HAP-1 (cell line): ENCODE data around the gene DCPS.

Experiments
- DNase-seq, 2 experiments: peaks; one replicate each; pipeline ENCODE4 v3.0.0-alpha.2; 2016 to 2020; ENCODE audit warnings: low spot score in 2 of 2
- H3K27me3 ChIP-seq: fragments of 250-450 bp; sonication (Bioruptor Pico); 2 replicates; pipeline ENCODE4 v1.5.1; 2020; ENCODE audit warnings: low read depth, mild to moderate bottlenecking, moderate library complexity
- H3K36me3 ChIP-seq: fragments of 250-450 bp; sonication (Bioruptor Pico); replicated peaks from 2 replicates; pipeline ENCODE4 v1.5.1; 2020; ENCODE audit warnings: mild to moderate bottlenecking
- H3K4me1 ChIP-seq: fragments of 250-450 bp; sonication (Bioruptor Pico); 2 replicates; pipeline ENCODE4 v1.5.1; 2020; ENCODE audit warnings: mild to moderate bottlenecking
- H3K4me3 ChIP-seq: fragments of 250-450 bp; sonication (Bioruptor Pico); 2 replicates; pipeline ENCODE4 v1.5.1; 2020; ENCODE audit warnings: mild to moderate bottlenecking, moderate library complexity
- H3K9me3 ChIP-seq: fragments of 250-450 bp; sonication (Bioruptor Pico); 2 replicates; pipeline ENCODE4 v1.5.1; 2020; ENCODE audit warnings: mild to moderate bottlenecking, moderate library complexity
- in situ Hi-C: fragments of 300-500 bp; cut with MboI; formaldehyde crosslinking; loops from 3 replicates; pipeline ENCODE4 v1.14.3; 2020; ENCODE audit warnings: low sequenced_read_pairs, inconsistent platforms, mixed read lengths

The DCPS gene

GRCh38 chr11:126347751-126348668 is 44.1 kb downstream of the DCPS start:
- no peak for DNase-seq
- Histone ChIP-seq H3K27me3 (no peaks in the 10 kb centered on the region), H3K9me3 (no peaks in the 10 kb centered on the region), H3K4me1 (no peaks in the 10 kb centered on the region), H3K36me3 (peaks cover 21% of the 10 kb centered on the region), H3K4me3 (no peak overlapping the region)
- in situ Hi-C loops: no loop called here

GRCh38 chr11:126348806-126349582 is 45.1 kb downstream of the DCPS start:
- in situ Hi-C loops: no loop called here
- H3K4me1 ChIP-seq: peaks cover 9% of the 10 kb centered on the region
- peaks cover 21% of the 10 kb centered on the region for H3K36me3 ChIP-seq
- no peak overlapping the region for H3K4me3 ChIP-seq
- DNase-seq: no peak
- no peaks in the 10 kb centered on the region for H3K9me3 ChIP-seq
- H3K27me3 ChIP-seq: no peaks in the 10 kb centered on the region

GRCh38 chr11:126350836-126351235 is 47.0 kb downstream of the DCPS start:
- Histone ChIP-seq H3K27me3 (no peaks in the 10 kb centered on the region), H3K4me1 (peaks cover 13% of the 10 kb centered on the region), H3K36me3 (peaks cover 21% of the 10 kb centered on the region), H3K9me3 (no peaks in the 10 kb centered on the region), H3K4me3 (no peak overlapping the region)
- in situ Hi-C loops: no loop called here
- no peak for DNase-seq

- Histone ChIP-seq H3K4me3 (no peak overlapping the region), H3K9me3 (no peaks in the 10 kb centered on the region), H3K4me1 (peaks cover 16% of the 10 kb centered on the region), H3K36me3 (peaks cover 16% of the 10 kb centered on the region), H3K27me3 (no peaks in the 10 kb centered on the region)
- in situ Hi-C loops: no loop called here
- DNase-seq: no peak
Measured at GRCh38 chr11:126352163-126352562, 48.3 kb downstream of the DCPS start.

- DNase-seq: peak; percentile 26 to 39
- Histone ChIP-seq H3K27me3 (no peaks in the 10 kb centered on the region), H3K9me3 (no peaks in the 10 kb centered on the region), H3K36me3 (peaks cover 16% of the 10 kb centered on the region), H3K4me1 (peaks cover 16% of the 10 kb centered on the region), H3K4me3 (peak overlapping the region; percentile 48; the same call in 1 of the 2 replicates)
- in situ Hi-C loops: no loop called here
Measured at GRCh38 chr11:126352934-126353801, 49.3 kb downstream of the DCPS start.

- in situ Hi-C loops: no loop called here
- H3K4me3 ChIP-seq: peak overlapping the region; percentile 48
- no peaks in the 10 kb centered on the region for H3K9me3 ChIP-seq
- no peak for DNase-seq
- peaks cover 16% of the 10 kb centered on the region for H3K36me3 ChIP-seq
- H3K4me1 ChIP-seq: peaks cover 26% of the 10 kb centered on the region
- H3K27me3 ChIP-seq: no peaks in the 10 kb centered on the region
Measured at GRCh38 chr11:126354631-126355323, 50.9 kb downstream of the DCPS start.

- in situ Hi-C loops: no loop called here
- Histone ChIP-seq H3K36me3 (peaks cover 16% of the 10 kb centered on the region), H3K9me3 (no peaks in the 10 kb centered on the region), H3K27me3 (no peaks in the 10 kb centered on the region), H3K4me1 (peaks cover 26% of the 10 kb centered on the region), H3K4me3 (peak within 1 kb of the TSS; percentile 48)
- peak; percentile 83 to 94 for DNase-seq
Measured at GRCh38 chr11:126355324-126355925, 51.6 kb downstream of the DCPS start, which contains the start of gene ST3GAL4. Gene ST3GAL4, plus strand, starts transcription at chr11:126355686. Its CDS starts 50,470 bp downstream, at chr11:126406156.

- in situ Hi-C loops: no loop called here
- no peaks in the 10 kb centered on the region for H3K27me3 ChIP-seq
- H3K36me3 ChIP-seq: peaks cover 10% of the 10 kb centered on the region
- H3K4me3 ChIP-seq: peak overlapping the region; percentile 48
- H3K9me3 ChIP-seq: no peaks in the 10 kb centered on the region
- H3K4me1 ChIP-seq: peaks cover 26% of the 10 kb centered on the region
- DNase-seq: peak in 1 of 2 experiments; percentile 54
Measured at GRCh38 chr11:126355926-126356897, 52.4 kb downstream of the DCPS start.

- H3K4me1 ChIP-seq: peaks cover 26% of the 10 kb centered on the region
- in situ Hi-C loops: no loop called here
- peak overlapping the region; percentile 48 for H3K4me3 ChIP-seq
- no peaks in the 10 kb centered on the region for H3K27me3 ChIP-seq
- no peak for DNase-seq
- no peaks in the 10 kb centered on the region for H3K9me3 ChIP-seq
- H3K36me3 ChIP-seq: peaks cover under 1% of the 10 kb centered on the region; the same call in 1 of the 2 replicates
Measured at GRCh38 chr11:126357055-126357962, 53.4 kb downstream of the DCPS start.

- Histone ChIP-seq H3K4me1 (peaks cover 25% of the 10 kb centered on the region), H3K36me3 (no peaks in the 10 kb centered on the region), H3K27me3 (no peaks in the 10 kb centered on the region), H3K9me3 (no peaks in the 10 kb centered on the region), H3K4me3 (no peak overlapping the region)
- in situ Hi-C loops: no loop called here
- no peak for DNase-seq
Measured at GRCh38 chr11:126357969-126358762, 54.3 kb downstream of the DCPS start.
